GM19455 (cell line): Measurements from ENCODE around the gene RGS18.
A peak's percentile ranks its signal among the peaks of the same experiment; 100 is the strongest.
"Not testable (repeated sequence)": the region's sequence is repeated elsewhere in the genome, so short reads cannot be mapped to it uniquely, and the experiment has no call there.

Experiments
- ATAC-seq: cut with Tn5 transposase; IDR thresholded peaks from one replicate; pipeline ENCODE4 v1.9.1; 2021; ENCODE audit not compliant: unreplicated experiment

The RGS18 gene

DNA sequence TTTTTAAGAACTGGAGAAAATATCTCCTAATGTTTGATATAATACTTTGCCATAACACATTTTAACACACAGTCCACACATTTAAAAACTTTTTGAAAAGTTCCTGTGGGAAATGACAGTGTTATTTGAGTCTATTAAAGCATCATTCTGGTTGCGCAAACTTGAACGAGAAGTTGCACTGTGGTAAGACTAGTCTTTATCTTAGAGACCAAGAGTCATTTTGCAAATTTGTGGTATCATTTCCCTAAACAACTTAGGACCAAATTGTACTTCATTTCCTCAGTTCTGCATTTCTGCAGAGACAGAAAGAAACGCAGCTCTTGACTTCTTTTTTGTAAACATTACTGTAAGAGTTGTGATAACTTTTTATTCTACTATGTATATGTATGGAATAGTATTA, at the start of gene RGS18:
RGS18 (plus strand) TSS at position 282 of the 400 bp plus-strand sequence. CDS start 176 bp downstream, outside the sequence.
- peak; percentile 80 for ATAC-seq

- no peak for ATAC-seq
Measured at GRCh38 chr1:192109576-192109975, 48.7 kb upstream of the RGS18 start.

DNA sequence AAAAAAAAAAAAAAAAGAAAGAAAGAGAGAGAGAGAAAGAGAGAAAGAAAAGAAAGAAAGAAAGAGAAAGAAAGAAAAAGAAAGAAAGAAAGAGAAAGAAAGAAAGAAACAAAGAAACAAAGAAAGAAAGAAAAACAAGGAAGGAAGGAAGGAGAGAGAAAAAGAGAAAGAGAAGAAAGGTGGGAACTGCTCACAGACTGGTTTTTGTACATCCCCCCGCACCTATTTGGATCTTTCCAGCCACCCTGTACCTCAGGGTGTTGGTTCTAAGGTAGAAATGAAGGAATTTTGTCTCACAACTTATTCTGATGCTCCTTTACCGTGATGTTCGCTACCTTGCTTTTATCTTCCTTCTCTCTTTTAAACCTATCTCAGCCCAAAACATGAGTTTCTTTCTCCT, 43.3 kb upstream of the RGS18 start:
- no peak for ATAC-seq

GRCh38 chr1:192118881-192119405, 39.3 kb upstream of the RGS18 start:
- ATAC-seq = no peak

DNA sequence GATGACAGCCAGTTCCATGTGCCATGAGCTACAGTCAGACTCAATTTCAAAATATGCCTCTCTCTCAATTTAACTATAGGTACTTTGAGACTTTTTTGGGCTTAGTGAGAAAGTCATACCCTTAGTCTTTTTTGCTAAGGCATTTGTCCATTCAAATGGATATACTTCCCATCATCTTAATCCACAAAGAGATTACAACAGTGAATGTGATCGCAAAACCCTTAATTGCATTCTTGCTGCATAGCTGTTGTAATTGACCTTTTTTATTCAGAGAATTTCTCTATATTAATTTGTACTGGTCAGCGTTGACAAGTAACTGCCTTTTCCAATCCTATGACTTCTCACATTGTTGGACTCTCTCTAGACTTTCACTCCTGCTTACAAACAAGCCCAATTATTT, 38.6 kb upstream of the RGS18 start:
- ATAC-seq = no peak

- ATAC-seq = no peak
Measured at GRCh38 chr1:192122668-192123067, 35.6 kb upstream of the RGS18 start.

DNA sequence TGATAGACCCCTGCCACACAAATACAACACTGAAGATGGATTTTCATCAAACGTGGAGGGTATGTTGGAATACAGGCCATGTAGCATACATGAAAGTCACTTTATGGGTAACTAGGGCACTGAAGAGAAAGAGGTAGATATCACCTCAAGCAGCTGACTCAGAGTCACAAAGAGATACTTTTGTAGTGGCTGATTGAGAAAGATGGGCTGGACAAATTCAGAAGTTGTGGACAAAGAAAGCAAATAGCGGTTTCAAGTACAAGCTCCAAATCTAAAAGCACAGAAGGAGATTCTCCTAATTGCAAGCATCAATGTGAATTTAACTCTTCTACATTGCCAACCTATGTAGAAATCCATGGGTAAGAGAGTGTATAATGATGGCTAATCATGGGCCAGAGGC, 35.0 kb upstream of the RGS18 start:
- ATAC-seq = no peak

DNA sequence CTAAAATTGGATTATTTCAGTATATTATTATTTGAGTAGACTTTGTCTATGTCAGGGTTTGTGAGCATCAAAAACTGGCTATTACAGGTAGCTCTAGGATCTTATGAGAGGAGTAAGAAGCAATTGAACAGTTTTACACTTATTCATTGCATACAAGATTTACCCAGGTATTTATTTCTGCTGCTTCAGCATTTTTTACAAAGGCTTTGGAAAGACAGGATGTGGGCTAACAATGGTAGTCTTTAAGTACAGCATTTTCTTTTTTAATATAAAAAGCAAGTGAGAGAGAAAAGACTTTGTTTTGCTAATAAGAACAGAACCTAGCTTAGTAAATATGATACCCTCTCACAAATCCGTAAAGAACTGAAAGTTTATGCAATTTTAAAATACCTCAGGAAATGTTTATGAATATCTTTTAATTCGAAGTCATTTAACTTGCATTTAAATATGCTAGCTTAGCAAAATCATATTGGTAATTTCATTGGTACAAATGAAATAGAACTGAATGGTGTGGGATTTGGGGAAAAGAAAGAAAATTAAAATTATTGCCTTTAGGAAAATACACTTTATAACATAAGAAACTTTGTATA, 32.1 kb upstream of the RGS18 start:
- ATAC-seq = no peak

GRCh38 chr1:192130175-192130574, 28.1 kb upstream of the RGS18 start:
- no peak for ATAC-seq

- not testable (repeated sequence) for ATAC-seq
Measured at GRCh38 chr1:192130865-192131264, 27.4 kb upstream of the RGS18 start.

DNA sequence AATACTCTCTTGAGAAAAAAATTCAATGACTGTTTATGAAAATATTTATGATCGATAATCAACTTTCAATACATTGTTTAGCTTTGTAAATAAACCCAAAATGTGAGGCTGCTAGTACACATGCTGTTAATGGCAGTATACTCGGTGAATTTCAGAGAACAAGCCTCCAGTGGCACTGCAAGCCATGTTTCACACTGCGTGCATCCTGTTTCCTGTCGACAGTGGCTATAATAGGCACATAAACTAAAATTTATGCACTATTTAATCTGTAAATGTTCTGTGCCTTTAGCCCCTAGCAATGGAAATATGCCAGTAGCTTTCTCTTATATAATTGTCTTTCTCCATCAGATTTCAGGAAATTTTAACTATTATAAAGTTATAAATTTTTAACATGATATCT, 26.3 kb upstream of the RGS18 start:
- ATAC-seq = no peak

DNA sequence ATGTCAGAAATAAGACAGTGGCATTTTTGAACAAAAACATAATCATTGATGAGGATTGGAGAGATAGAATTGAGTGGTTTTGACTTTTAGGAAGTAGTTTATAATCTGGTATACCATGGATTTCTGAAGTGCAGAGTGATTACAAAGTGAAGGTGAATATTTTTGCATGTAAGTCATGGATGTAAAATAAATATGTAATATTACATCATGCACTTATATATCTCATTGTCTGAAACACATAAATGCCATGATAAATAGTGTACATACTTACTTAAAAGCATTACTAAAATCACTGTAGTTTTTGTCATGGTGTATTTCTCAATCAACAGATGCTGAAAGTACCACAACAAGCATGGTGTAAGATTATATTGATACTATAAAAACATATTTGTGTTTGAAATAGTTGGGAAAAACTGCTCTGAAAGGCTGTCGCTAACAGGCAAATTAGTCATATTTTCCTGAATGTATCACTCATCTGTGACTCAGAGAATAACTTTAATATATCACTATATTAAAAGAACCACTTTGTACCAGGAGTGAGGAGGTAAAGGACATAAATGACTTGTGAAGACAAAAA, 24.8 kb upstream of the RGS18 start:
- ATAC-seq = no peak

DNA sequence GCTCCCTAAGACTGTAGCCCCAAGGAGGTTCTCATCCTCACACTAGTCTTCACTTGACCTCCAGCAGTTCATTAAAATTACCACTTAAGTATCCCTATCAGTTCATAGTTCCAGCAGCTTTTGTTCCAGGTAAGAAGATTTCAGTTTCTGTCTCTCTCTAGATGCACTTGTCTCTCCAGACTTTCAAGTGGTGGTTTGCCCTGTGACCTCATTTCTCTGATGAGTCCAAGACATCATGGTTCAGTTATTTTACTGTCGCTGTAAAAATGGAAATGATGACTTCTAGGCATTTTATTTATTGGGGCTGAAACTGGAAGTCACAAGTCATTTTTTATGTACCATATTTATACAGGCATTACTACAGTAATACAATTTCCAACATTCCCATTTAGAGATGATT, 17.9 kb upstream of the RGS18 start:
- no peak for ATAC-seq

- no peak for ATAC-seq
Measured at GRCh38 chr1:192147221-192147620, 11.0 kb upstream of the RGS18 start.

- no peak for ATAC-seq
Measured at GRCh38 chr1:192147696-192148095, 10.6 kb upstream of the RGS18 start.

- no peak for ATAC-seq
Measured at GRCh38 chr1:192151176-192151575, 7.1 kb upstream of the RGS18 start.

DNA sequence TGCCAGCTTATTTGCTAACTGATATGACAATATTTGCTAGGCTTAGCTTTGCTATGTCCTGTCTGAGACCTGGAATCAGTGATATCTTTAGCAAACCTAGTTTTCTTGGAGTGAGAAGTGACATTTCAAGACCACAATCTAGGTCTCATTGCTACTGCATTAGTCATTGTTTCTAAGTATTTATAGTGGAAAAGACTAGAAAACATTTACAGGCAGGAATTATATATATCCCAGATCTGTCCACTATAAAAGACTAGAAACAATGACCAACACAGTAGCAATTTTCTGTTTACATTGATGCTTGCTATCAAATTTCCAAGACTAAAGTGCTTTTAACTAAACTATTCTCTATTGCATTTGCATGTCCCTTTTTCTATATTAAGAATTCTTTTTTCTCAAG, 5.0 kb upstream of the RGS18 start:
- no peak for ATAC-seq

DNA sequence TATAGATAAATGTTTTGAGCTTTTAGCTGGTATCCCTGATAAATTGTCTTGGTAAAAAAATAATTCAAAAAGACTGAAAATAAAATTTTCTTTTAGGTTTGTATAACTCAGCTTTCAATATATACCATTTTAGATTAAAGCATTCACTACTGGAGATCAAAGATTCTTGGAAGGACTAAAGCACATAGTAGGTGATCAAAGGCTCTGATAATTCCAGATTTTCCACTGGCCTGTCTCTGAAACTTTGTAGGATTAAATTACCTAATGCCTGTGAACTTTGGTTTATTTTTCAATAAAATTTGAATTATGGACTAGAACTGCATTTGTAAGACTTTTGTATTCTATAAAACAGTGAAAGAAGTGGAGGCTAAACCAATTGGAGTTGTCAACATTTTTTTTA, 1.2 kb upstream of the RGS18 start:
- no peak for ATAC-seq

DNA sequence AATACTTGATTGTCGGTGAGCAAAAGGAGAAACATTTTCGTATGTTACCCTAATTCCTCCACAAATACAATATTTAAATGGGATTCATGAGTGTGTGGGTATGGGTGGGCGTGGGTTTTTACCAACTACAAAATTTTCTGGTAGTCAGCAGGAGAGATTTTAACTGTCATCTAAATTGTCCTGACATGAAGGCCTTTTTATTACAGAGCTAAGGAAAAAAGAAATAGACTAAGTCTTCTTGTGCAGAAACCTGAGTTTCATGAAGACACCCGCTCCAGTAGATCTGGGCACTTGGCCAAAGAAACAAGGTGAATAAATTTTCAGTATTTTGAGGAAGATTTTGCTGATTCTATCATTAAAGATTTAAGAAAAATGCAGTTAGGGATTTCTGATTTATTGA, 752 bp downstream of the RGS18 start:
- ATAC-seq = no peak

GRCh38 chr1:192159781-192160180, 1.5 kb downstream of the RGS18 start:
- no peak for ATAC-seq

DNA sequence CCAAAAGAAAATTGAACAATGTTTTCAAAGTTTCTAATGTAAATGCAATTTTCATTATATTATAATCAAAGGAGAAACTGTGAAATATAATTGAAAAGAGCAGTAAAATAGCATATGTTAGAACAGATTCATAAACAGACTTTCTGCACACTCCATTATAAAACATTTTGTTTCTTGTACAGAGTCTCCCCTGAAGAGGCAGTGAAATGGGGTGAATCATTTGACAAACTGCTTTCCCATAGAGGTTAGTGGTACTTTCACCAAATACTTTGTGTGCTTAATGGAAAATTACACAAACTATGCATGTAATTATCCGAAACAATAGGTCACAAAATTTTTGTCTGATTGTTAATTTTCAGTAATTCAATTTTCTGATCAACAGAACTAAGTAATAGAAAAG, 1.9 kb downstream of the RGS18 start:
- no peak for ATAC-seq

DNA sequence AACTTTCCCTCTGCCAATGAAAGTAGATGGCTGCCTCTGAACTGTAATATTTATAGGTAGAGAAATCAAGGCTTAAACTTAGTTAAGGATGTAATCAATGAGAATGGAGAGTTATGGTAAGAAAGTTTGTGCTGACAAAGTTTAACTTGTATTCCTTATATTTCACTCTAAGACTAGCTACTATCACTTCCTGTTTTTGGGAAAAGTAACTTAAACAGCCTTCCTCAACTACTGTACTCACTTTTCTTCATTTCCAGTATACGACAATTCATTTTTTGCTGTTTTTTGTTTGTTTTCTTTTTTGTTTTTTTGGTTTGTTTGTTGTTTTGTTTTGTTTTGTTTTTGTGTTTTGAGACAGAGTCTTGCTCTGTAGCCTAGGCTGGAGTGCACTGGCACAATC, 3.7 kb downstream of the RGS18 start:
- ATAC-seq = no peak

GRCh38 chr1:192162376-192162775, 4.1 kb downstream of the RGS18 start:
- ATAC-seq = no peak
